WTC11 (cell line): ENCODE results near the gene MNT.

ENCODE experiments used
- ATF3 ChIP-seq: sonication (generic); formaldehyde crosslinking; conservative IDR thresholded peaks from 2 replicates; pipeline ENCODE4 v1.8.1; 2022; ENCODE audit warnings: mild to moderate bottlenecking, missing genetic modification reagents
- SP1 ChIP-seq: sonication (generic); formaldehyde crosslinking; conservative IDR thresholded peaks from 2 replicates; pipeline ENCODE4 v1.8.1; 2022; ENCODE audit warnings: missing genetic modification reagents
- ZNF138 ChIP-seq: sonication (generic); formaldehyde crosslinking; conservative IDR thresholded peaks from 2 replicates; pipeline ENCODE4 v1.8.1; 2022; ENCODE audit warnings: mild to moderate bottlenecking, moderate library complexity, missing genetic modification reagents
- TF ChIP-seq, protein P1 (sequence below): fragments of 200-600 bp; IDR thresholded peaks from 2 replicates; pipeline ENCODE4 v1.8.0; 2022; ENCODE audit warnings: antibody characterized with exemption

DNA sequence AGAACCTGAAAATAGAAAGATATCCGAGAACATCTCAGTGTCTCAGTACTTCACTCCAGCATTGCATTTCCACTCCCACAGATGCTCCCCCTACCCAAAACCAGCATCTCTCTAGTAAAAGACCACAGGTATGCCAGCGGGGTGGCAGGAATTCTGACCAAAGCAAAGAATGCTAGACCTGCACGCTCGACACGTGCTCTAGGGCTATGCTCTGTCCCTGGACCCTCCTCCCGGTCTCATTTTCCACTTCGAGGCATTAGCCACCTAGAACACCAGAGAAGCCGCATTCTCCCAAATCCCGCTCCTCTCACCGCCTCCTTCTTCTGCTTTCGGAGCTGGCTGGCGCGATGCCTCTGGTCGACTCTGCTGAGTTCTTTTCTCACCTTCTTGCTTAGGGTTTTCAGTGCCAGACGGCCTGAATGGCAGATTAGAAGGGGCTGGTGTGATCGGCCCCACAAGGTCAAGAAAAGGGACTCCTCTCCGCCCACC lies 65.1 kb downstream of the MNT start:
- TF ChIP-seq SP1 (no peak), ZNF138 (CRISPR knock-in tag) (no peak), ATF3 (CRISPR knock-in tag) (no peak)
- TF ChIP-seq, protein P1, sequence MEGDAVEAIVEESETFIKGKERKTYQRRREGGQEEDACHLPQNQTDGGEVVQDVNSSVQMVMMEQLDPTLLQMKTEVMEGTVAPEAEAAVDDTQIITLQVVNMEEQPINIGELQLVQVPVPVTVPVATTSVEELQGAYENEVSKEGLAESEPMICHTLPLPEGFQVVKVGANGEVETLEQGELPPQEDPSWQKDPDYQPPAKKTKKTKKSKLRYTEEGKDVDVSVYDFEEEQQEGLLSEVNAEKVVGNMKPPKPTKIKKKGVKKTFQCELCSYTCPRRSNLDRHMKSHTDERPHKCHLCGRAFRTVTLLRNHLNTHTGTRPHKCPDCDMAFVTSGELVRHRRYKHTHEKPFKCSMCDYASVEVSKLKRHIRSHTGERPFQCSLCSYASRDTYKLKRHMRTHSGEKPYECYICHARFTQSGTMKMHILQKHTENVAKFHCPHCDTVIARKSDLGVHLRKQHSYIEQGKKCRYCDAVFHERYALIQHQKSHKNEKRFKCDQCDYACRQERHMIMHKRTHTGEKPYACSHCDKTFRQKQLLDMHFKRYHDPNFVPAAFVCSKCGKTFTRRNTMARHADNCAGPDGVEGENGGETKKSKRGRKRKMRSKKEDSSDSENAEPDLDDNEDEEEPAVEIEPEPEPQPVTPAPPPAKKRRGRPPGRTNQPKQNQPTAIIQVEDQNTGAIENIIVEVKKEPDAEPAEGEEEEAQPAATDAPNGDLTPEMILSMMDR, result no peak
